ENCODE data around the gene MLPH.

MLPH gene

DNA sequence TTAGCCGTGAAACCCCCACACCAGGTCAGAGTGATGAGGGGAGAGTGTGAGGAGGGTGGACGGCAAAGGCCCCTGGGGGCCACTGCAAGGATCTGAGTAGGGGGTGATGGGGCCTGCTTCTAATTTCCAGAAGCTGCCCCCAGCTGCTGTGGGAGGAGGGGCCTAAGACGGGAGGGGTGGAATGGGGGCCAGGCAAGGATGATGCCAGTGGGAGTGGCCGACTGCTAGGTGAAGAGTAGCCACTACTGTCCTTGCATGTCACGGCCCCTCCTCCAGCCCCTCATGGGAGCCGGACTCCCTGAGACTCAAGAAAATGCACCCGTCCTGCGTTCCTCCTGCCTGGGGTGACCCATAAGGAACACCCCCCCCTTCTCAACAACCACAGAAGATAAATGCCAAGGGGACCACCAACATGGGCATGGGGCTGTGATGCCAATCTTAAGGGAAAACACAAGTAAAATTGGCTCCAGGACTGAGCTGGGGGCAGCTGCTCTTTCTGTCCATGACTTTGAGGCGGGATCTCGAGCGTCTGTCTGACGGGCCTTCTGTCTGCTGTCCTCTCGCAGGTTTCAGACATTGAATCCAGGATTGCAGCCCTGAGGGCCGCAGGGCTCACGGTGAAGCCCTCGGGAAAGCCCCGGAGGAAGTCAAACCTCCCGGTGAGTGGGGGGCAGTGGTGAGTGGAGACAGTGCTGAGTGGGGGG is 55.1 kb downstream of the MLPH start:
- Mint-ChIP-seq H3K36me3 (no peaks in the 10 kb centered on the region), H3K27me3 (no peaks in the 10 kb centered on the region)

DNA sequence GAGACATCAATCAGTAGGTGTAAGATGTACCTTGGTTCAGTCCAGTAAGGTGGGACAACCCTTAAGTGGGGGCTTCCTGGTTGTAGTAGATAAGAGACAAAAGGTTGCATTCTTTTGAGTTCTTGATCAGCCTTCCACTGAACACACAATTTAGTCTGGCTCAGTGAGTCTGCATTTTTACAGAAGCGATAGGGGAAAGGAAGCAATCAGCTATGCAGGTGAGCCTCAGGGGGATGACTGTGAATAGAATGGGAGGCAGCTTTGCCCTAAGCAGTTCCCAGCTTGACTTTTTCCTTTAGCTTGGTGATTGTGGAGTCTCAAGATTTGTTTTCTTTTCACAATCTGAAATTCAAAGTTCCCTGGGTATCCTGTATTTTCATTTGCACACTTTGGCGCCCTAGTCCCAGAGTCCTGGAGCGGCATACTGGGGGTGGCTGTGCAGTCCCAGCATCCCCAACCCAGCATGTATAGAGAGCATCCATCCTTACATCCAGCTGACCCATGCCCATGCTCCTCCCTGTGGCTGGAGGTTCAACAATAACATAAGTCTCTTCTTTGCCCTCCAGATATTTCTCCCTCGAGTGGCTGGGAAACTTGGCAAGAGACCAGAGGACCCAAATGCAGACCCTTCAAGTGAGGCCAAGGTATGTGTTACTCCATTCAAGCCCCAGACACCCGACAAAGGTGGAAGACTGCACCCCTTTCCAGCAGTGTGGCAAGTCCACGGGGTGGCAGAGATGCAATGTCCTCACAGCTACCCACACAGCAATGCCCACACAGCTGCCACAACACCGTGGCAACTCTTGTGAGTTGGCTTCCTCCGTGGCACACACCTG is 59.2 kb downstream of the MLPH start:
- Mint-ChIP-seq H3K27ac (no peak overlapping the region), H3K9me3 (ENCODE audit: low read depth) (no peaks in the 10 kb centered on the region), H3K27me3 (no peaks in the 10 kb centered on the region), H3K4me1 (ENCODE audit: low read depth) (no peaks in the 10 kb centered on the region), H3K36me3 (no peaks in the 10 kb centered on the region), H3K4me3 (no peak overlapping the region)

More for the DNA sequence above, 55.1 kb downstream of the MLPH start:
- H3K27ac Mint-ChIP-seq = no peak overlapping the region
- no peaks in the 10 kb centered on the region for H3K9me3 Mint-ChIP-seq (ENCODE audit: low read depth)
- no peak overlapping the region for H3K4me3 Mint-ChIP-seq
- no peaks in the 10 kb centered on the region for H3K4me1 Mint-ChIP-seq (ENCODE audit: low read depth)

DNA sequence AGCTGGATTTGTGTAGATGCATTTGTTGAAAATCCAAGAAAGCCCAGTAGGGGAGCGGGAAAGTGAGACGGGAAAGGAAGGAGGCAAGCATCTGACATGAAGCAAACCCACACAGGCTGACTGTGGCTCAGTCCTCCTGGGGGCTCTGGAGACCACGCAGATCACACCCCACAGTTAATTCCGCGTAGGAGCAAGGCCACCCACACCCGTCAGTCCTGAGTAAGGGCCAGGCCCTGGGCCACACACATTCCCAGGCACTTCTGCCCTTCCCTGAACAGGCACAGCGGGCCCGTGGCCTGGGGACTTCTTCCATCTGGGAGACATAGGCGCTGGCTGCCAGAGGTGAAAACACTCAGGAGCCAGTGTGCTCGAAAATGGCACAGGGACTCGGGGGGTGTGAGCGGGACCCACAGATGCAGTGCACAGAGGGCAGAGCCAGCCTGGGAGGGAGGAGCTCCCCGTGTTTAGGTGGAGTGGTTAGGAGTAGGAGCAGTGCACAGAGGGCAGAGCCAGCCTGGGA is 59.9 kb downstream of the MLPH start:
- Mint-ChIP-seq H3K27ac (no peak overlapping the region), H3K9me3 (ENCODE audit: low read depth) (no peaks in the 10 kb centered on the region), H3K4me1 (ENCODE audit: low read depth) (no peaks in the 10 kb centered on the region), H3K36me3 (no peaks in the 10 kb centered on the region), H3K27me3 (no peaks in the 10 kb centered on the region), H3K4me3 (no peak overlapping the region)

DNA sequence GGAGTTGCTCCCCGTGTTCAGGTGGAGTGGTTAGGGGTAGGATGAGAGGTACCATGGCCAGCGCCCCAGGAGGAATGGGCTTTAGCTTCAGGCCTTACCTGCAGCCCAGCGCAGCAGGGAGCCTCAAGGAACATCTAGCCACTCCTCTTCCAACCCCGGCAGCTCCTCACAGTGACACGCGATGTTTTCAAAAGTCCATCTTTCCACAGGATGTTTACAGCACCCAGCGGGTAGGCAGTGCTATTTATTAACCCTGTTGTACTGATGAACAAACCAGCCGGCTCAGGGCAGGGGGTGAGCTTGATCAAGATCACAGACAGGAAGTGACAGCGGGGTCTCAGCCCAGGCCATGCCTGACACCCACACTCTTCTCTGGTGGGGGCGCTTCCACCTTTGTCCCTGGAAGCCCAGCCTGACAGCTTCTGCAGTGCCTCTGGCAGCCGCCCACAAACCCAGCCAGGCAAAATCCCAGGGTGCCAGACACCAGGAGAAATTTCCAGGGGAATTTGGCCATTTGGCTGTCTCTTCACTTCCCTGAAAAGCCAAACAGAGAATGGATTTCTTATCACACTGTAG is 60.9 kb downstream of the MLPH start:
- no peaks in the 10 kb centered on the region for H3K36me3 Mint-ChIP-seq
- no peak overlapping the region for H3K27ac Mint-ChIP-seq
- H3K27me3 Mint-ChIP-seq = no peaks in the 10 kb centered on the region
- H3K9me3 Mint-ChIP-seq (ENCODE audit: low read depth) = no peaks in the 10 kb centered on the region
- no peaks in the 10 kb centered on the region for H3K4me1 Mint-ChIP-seq (ENCODE audit: low read depth)
- H3K4me3 Mint-ChIP-seq = no peak overlapping the region

DNA sequence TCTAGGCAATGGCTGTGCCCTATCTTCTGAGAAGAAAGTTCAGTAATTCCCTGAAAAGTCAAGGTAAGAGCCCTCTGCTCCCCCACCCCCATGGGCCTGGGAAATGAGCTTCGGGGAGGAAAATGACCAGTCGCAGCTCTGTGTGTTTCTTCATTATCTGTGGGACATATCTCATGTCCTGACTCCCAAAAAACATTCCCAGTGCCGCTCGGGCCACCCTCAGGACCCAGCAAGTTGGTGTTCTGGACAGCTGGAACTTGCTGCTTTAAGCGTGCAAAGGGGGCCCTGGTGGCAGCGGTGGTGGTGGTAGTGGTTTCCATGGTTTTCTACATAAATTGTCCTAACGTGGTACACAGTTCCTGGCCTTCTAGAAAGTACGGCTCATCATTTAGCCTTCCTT is 62.2 kb downstream of the MLPH start:
- H3K36me3 Mint-ChIP-seq = no peaks in the 10 kb centered on the region
- no peaks in the 10 kb centered on the region for H3K9me3 Mint-ChIP-seq (ENCODE audit: low read depth)
- H3K27me3 Mint-ChIP-seq = no peaks in the 10 kb centered on the region
- no peaks in the 10 kb centered on the region for H3K4me1 Mint-ChIP-seq (ENCODE audit: low read depth)
- H3K4me3 Mint-ChIP-seq = no peak overlapping the region
- no peak overlapping the region for H3K27ac Mint-ChIP-seq

DNA sequence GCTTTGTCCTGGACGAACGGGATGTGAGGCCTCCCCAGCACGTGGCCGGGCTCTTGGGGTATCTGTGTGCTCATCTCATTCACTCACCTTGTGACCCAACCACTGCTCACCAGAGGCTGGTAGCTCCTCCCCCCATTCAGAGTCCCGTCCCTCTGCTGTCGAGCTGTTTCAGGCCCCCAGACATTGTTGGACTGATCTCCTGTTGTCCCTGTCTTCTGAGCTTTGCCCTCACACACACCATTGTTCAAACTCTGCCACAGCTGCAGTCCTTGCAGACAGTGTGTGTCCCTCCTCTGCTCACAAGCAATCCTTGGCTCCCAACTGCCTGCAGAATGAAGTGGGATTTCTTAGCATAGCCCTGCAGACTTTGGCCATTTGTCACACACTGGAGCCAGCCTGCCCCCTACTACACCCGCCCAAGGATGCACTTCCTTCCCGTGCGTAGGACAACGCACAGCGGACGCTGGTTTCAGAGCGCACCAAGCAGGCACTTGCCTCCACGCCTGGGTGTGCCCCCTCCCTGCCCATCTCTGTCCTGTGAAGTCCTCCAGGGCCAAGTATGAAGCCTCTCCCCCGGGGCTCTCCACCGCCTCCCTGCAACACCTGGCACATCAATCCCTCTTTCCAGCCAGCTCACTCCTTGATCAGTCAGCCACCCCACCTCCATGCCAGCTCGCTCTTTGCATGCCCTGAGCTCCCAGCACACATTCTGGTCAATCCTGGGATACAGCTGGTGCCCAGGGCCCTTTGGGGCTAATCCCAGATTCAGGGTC is 62.8 kb downstream of the MLPH start:
- Mint-ChIP-seq H3K4me3 (no peak overlapping the region), H3K36me3 (no peaks in the 10 kb centered on the region), H3K27ac (no peak overlapping the region), H3K4me1 (ENCODE audit: low read depth) (no peaks in the 10 kb centered on the region), H3K27me3 (peaks cover 1% of the 10 kb centered on the region), H3K9me3 (ENCODE audit: low read depth) (no peaks in the 10 kb centered on the region)

DNA sequence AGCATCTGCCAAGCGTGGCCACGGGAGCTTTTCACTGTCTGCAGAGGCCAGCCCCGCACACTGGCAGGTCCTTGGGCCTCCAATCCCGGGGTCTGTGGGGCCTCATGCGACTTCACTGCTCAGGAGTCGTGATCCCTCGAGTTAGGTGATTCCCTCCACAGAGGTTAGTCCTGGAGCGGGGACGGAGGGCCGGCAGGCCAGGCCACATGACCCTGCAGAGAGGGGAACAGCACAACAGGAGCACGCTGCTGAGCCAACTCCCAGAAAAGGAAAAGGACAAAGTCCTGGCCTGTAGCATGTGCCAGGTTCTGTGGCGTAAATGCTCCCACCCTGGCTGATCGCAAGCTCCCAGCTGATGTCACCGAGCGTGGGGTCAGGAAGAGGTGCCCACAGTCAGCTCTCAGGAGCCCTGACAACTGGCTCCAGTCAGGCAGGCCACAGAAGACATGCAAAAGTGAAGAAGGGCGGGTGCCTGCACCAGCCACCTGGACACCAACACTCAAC is 64.1 kb downstream of the MLPH start:
- H3K27ac Mint-ChIP-seq = no peak overlapping the region

DNA sequence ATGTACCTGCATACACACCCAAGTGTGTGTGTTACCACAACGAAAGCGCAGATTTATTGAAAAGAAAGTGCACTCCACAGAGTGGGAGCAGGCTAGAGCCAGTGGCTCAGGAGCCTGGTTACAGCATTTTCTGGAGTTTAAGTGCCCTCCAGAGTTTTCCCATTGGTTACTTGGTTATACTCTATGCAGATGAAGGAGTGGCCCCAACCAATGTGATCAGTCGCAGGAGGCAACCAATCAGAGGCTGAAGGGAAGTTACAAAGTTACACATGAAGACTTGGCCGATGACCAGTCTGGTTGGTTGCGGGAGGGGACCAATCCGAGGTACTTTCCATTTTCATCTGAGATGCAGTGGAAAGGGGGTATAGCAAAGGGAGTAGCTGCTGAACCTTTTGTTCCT is 65.9 kb downstream of the MLPH start:
- H3K4me3 Mint-ChIP-seq = no peak overlapping the region
- H3K27me3 Mint-ChIP-seq = peaks cover 1% of the 10 kb centered on the region

More for the DNA sequence above, 64.1 kb downstream of the MLPH start:
- Mint-ChIP-seq H3K4me3 (no peak overlapping the region), H3K27me3 (peaks cover 1% of the 10 kb centered on the region), H3K4me1 (ENCODE audit: low read depth) (no peaks in the 10 kb centered on the region), H3K36me3 (peaks cover 3% of the 10 kb centered on the region), H3K9me3 (ENCODE audit: low read depth) (peaks cover 3% of the 10 kb centered on the region)

DNA sequence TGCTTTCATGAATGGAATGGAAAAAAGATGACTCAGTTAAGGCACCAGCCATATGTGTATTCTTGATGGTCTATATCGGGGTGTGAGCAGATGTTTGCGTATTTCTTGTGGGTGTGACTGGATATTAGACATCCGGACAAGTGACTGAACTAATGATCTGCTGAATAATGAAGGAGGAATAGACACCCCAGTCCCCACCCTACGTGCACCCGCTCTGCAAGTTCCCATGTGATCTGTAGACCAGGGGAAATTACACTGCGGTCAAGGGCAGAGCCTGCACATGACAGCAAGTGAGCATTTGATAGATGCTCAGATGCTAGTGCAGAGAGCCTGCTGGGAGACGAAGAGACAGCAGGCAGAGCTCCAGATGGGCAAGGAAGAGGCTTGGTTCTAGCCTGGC is 66.9 kb downstream of the MLPH start:
- H3K4me1 Mint-ChIP-seq (ENCODE audit: low read depth) = peaks cover 7% of the 10 kb centered on the region
- H3K36me3 Mint-ChIP-seq = peaks cover 3% of the 10 kb centered on the region
- peaks cover 1% of the 10 kb centered on the region for H3K27me3 Mint-ChIP-seq
- H3K9me3 Mint-ChIP-seq (ENCODE audit: low read depth) = peaks cover 5% of the 10 kb centered on the region
- no peak overlapping the region for H3K27ac Mint-ChIP-seq
- no peak overlapping the region for H3K4me3 Mint-ChIP-seq

More for the DNA sequence above, 65.9 kb downstream of the MLPH start:
- peaks cover 3% of the 10 kb centered on the region for H3K36me3 Mint-ChIP-seq
- H3K4me1 Mint-ChIP-seq (ENCODE audit: low read depth) = peaks cover 7% of the 10 kb centered on the region
- H3K9me3 Mint-ChIP-seq (ENCODE audit: low read depth) = peaks cover 5% of the 10 kb centered on the region
- H3K27ac Mint-ChIP-seq = no peak overlapping the region

DNA sequence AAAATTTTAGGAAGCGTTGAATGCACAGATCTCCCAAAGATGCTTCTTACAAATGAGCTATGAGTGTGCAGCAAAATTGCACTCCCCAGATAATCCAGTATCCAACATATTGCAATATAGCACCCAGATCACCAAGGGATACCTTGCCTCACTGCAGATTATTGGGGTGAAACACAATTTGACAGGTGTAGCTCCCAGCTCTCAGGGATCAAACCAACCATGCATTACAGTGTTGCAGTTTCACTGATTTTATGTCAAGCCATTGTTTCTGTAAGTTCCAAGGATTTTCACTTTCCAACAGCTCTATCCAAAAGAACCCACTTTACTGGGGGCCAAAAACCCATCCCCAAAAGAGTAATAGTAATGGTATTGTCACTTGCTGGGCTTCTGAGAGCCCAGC is 68.5 kb downstream of the MLPH start:
- H3K4me3 Mint-ChIP-seq = no peak overlapping the region
- peaks cover 5% of the 10 kb centered on the region for H3K9me3 Mint-ChIP-seq (ENCODE audit: low read depth)
- H3K27ac Mint-ChIP-seq = no peak overlapping the region
- peaks cover 5% of the 10 kb centered on the region for H3K27me3 Mint-ChIP-seq
- H3K4me1 Mint-ChIP-seq (ENCODE audit: low read depth) = peaks cover 7% of the 10 kb centered on the region
- peaks cover 3% of the 10 kb centered on the region for H3K36me3 Mint-ChIP-seq

DNA sequence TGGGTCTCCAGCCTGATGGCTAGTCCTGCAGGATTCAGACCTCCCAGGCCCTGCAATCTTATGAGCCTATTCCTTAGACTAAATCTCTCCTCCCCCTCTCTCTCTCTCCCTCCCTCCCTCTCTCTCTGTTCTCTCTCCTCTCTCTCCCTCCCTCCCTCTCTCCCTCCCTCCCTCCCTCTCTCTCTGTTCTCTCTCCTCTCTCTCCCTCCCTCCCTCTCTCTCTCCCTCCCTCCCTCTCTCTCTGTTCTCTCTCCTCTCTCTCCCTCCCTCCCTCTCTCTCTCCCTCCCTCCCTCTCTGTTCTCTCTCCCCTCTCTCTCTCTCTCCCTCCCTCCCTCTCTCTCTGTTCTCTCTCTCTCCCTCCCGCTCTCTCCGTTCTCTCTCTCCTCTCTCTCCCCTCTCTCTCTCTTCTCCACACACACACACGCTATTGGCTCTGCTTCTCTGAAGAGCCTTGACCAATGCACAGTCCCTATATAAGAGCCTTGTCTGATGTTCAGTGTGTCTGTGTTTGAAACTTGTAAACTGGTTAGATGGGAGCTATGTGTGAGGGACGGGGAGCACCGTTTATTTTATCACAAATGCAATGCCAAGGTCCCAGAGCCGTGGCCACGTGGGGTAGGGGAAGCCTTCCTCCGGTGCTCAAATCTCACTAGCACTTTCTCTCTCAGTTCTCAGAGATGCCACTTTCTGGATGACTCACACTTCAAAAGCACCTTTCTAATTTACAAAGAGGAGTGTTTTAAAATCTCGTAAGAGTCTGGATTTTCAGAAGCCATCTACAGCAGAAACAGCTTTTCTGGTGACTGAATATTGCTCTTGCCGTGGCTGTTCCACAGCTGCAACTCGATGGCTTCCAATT is 70.0 kb downstream of the MLPH start:
- H3K27ac Mint-ChIP-seq = no peak overlapping the region
- no peak overlapping the region for H3K4me3 Mint-ChIP-seq
- peaks cover 7% of the 10 kb centered on the region for H3K4me1 Mint-ChIP-seq (ENCODE audit: low read depth)
- H3K27me3 Mint-ChIP-seq = peaks cover 5% of the 10 kb centered on the region
- peaks cover 3% of the 10 kb centered on the region for H3K36me3 Mint-ChIP-seq
- peaks cover 5% of the 10 kb centered on the region for H3K9me3 Mint-ChIP-seq (ENCODE audit: low read depth)

DNA sequence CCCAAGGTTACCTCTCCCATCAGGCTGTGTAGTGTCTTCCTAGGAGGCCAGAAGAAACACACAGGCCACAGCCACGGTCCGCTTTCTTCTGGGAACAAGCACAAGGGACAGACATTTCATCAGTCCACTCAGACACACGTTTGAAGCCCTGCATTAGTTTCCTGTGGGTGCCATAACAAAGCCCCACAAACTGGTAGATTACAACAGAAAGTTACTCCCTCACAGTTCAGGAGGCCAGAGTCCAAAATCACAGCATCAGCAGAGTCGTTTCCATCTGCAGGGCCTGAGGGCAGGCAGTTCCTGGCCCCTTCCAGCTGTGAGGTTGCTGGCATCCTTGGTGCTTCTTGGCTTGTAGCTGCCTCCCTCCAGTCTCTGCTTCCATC is 70.6 kb downstream of the MLPH start:
- H3K27ac Mint-ChIP-seq = no peak overlapping the region
- H3K27me3 Mint-ChIP-seq = peaks cover 5% of the 10 kb centered on the region
- H3K4me3 Mint-ChIP-seq = no peak overlapping the region

DNA sequence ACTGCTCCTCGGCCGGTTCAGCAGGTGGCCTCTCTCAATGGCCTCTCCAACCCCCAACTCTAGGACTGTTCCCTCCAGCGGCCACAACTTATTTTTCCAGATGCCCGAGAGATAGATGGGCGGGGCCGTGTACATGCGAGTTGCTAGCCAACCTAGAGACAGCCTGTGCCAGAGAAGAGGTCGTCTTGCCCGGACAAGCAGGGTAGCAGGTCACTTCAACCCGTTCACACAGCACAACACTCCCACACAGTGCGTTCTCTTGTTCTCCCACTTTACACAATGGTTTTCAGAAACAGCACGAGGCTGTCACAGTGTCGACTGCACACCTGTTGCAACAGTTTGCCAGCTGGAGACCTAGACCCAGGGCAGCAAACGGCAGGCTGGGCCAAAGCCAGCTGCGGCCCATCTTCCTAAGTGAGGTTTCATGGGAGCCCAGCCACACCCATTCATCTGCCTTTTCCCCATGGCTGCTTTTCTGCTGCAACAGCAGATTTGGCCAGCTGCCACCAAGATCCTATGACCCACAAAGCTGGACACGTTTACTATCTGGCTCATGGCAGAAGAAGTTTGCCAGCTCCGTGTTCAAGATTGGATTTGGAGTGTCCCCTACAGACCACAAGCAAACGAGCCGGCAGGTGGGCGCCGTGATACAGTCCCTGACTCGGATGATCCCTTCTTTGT is 72.0 kb downstream of the MLPH start:
- peaks cover 5% of the 10 kb centered on the region for H3K9me3 Mint-ChIP-seq (ENCODE audit: low read depth)
- no peak overlapping the region for H3K27ac Mint-ChIP-seq
- peaks cover 3% of the 10 kb centered on the region for H3K36me3 Mint-ChIP-seq
- no peak overlapping the region for H3K4me3 Mint-ChIP-seq
- peaks cover 5% of the 10 kb centered on the region for H3K27me3 Mint-ChIP-seq
- peaks cover 7% of the 10 kb centered on the region for H3K4me1 Mint-ChIP-seq (ENCODE audit: low read depth)

More for the DNA sequence above, 70.6 kb downstream of the MLPH start:
- Mint-ChIP-seq H3K4me1 (ENCODE audit: low read depth) (peaks cover 7% of the 10 kb centered on the region), H3K9me3 (ENCODE audit: low read depth) (peaks cover 5% of the 10 kb centered on the region), H3K36me3 (peaks cover 3% of the 10 kb centered on the region)
